CD4-positive, alpha-beta T cell (primary cell): ENCODE data around the gene AUNIP. TPM values are rescaled to one million over a fixed set of nuclear protein-coding genes. Genes with fewer than 3 reads are reported as not detected.

ENCODE experiments used
- ATAC-seq: fragments of 200-7000 bp; cut with Tn5 transposase; one replicate; pipeline ENCODE4 v1.10.0; 2022; ENCODE audit warnings: mild to moderate bottlenecking; ENCODE audit not compliant: poor library complexity
- CTCF ChIA-PET: fragments of 350-600 bp; sonication (Branson Sonifier 250); formaldehyde crosslinking; loops from one replicate; lab custom pipeline; 2021; ENCODE audit warnings: antibody characterized with exemption, inconsistent platforms; lab: Charles Lee
- POLR2A ChIA-PET: fragments of 350-600 bp; sonication (Branson Sonifier 250); formaldehyde crosslinking; loops from one replicate; lab custom pipeline; 2021; ENCODE audit warnings: antibody characterized with exemption, inconsistent platforms; lab: Charles Lee
- DNase-seq, 14 experiments: peaks; one replicate each; pipeline ENCODE4 v3.0.0-alpha.2; 2013 to 2020; ENCODE audit warnings: mixed read lengths in 2 of 14
- H3K27ac ChIP-seq, 2 donors: one replicate each; pipeline versions ENCODE4 v1.5.1 to v1.7.0; 2013; ENCODE audit warnings: low read length in 2 of 2, low read depth in 1 of 2, mild to moderate bottlenecking in 1 of 2
- H3K27me3 ChIP-seq, 2 experiments: 1 replicate in 1 of 2; 2 replicates in 1 of 2; pipeline versions ENCODE4 v1.6.1 to v1.7.0; 2013; ENCODE audit warnings: low read length in 2 of 2, control low read depth in 1 of 2, mild to moderate bottlenecking in 1 of 2, moderate library complexity in 1 of 2; ENCODE audit not compliant: insufficient read depth in 2 of 2, control insufficient read depth in 1 of 2
- H3K36me3 ChIP-seq: one replicate; pipeline ENCODE4 v1.6.1; 2013; ENCODE audit warnings: low read length, control low read depth; ENCODE audit not compliant: insufficient read depth
- H3K4me1 ChIP-seq: one replicate; pipeline ENCODE4 v1.6.1; 2013; ENCODE audit warnings: low read length, control low read depth; ENCODE audit not compliant: insufficient read depth
- H3K4me3 ChIP-seq: one replicate; pipeline ENCODE4 v1.5.1; 2013; ENCODE audit warnings: mild to moderate bottlenecking, low read length, moderate library complexity
- H3K9me3 ChIP-seq, 2 experiments: 1 replicate in 1 of 2; 2 replicates in 1 of 2; pipeline versions ENCODE4 v1.6.1 to v1.7.0; 2013; ENCODE audit warnings: low read length in 2 of 2, mild to moderate bottlenecking in 2 of 2, control low read depth in 1 of 2, moderate library complexity in 1 of 2; ENCODE audit not compliant: control insufficient read depth in 1 of 2, insufficient read depth in 1 of 2
- H3K27ac Mint-ChIP-seq: one replicate; pipeline ENCODE4 v1.8.0; 2020; ENCODE audit warnings: mixed read lengths
- H3K27me3 Mint-ChIP-seq: one replicate; pipeline ENCODE4 v1.8.0; 2021; ENCODE audit warnings: mixed read lengths
- H3K36me3 Mint-ChIP-seq: one replicate; pipeline ENCODE4 v1.8.0; 2021; ENCODE audit warnings: low read depth, mixed read lengths
- H3K4me1 Mint-ChIP-seq: one replicate; pipeline ENCODE4 v1.8.0; 2021; ENCODE audit warnings: low read depth, mixed read lengths
- H3K4me3 Mint-ChIP-seq: one replicate; pipeline ENCODE4 v1.8.0; 2020; ENCODE audit warnings: mild to moderate bottlenecking, mixed read lengths
- H3K9me3 Mint-ChIP-seq: one replicate; pipeline ENCODE4 v1.8.0; 2020; ENCODE audit warnings: mixed read lengths
- intact Hi-C, 2 experiments: fragments of 100-400 bp; cut with DNase I in 1 of 2; cut with micrococcal nuclease in 1 of 2; formaldehyde crosslinking; loops; one replicate each; pipeline versions ENCODE4 v1.15.1 to v1.9.0; 2023 to 2025; cut with DNase I, micrococcal nuclease
- total RNA-seq, 174 experiments: library from RNA in 2 of 174; stranded (reverse) in 2 of 174; gene quantifications; one replicate each; pipeline ENCODE4 v1.2.3 and lab custom pipeline; 2021 to 2026
- TF ChIP-seq, protein P1 (sequence below): fragments of 200-600 bp; IDR thresholded peaks from one replicate; pipeline ENCODE4 v1.8.0; 2022; ENCODE audit warnings: antibody characterized with exemption, mild to moderate bottlenecking

Gene AUNIP
- total RNA-seq, 2 experiments from 2014 or later = not detected

DNA sequence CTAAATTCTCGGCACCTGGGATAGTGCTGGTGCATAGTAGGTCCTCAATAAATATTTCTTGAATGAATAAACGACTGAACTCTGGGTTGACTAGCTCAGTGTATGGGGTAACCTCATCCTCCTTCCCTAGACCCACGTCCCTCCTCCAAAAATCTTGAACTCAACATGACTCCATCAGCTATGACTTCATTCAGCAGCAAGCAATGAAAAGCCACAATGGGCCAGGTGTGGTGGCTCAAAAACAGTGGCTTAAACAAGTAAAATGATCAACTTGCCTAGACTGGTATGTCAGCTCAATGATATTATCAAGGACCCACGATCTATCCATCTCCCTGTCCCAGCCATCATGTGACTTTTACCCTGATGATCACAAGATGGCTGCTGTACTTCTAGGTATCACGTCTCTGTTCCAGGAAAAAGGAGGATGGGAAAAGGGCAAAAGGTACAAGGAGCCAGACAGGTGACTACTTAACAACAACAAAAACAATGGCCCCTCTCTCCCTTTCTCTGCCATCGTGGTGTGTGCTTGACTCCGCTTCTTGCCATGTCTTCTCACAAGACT lies 29.2 kb upstream of the AUNIP start:
- no peak for ATAC-seq
- Histone ChIP-seq H3K4me3 (no peak overlapping the region), H3K9me3 (no peaks in the 10 kb centered on the region), H3K4me1 (no peaks in the 10 kb centered on the region), H3K27ac (no peak overlapping the region), H3K36me3 (no peaks in the 10 kb centered on the region), H3K27me3 (no peaks in the 10 kb centered on the region)
- H3K9me3 Mint-ChIP-seq = no peaks in the 10 kb centered on the region
- H3K27ac Mint-ChIP-seq = no peak overlapping the region
- no peaks in the 10 kb centered on the region for H3K27me3 Mint-ChIP-seq
- H3K36me3 Mint-ChIP-seq = no peaks in the 10 kb centered on the region
- POLR2A ChIA-PET = no interaction called here
- CTCF ChIA-PET = no interaction called here
- DNase-seq = no peak
- TF ChIP-seq, protein P1, sequence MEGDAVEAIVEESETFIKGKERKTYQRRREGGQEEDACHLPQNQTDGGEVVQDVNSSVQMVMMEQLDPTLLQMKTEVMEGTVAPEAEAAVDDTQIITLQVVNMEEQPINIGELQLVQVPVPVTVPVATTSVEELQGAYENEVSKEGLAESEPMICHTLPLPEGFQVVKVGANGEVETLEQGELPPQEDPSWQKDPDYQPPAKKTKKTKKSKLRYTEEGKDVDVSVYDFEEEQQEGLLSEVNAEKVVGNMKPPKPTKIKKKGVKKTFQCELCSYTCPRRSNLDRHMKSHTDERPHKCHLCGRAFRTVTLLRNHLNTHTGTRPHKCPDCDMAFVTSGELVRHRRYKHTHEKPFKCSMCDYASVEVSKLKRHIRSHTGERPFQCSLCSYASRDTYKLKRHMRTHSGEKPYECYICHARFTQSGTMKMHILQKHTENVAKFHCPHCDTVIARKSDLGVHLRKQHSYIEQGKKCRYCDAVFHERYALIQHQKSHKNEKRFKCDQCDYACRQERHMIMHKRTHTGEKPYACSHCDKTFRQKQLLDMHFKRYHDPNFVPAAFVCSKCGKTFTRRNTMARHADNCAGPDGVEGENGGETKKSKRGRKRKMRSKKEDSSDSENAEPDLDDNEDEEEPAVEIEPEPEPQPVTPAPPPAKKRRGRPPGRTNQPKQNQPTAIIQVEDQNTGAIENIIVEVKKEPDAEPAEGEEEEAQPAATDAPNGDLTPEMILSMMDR = no peak
- no peaks in the 10 kb centered on the region for H3K4me1 Mint-ChIP-seq
- intact Hi-C loops = no loop called here
- H3K4me3 Mint-ChIP-seq = no peak overlapping the region

GRCh38 chr1:25885602-25886001 lies 26.3 kb upstream of the AUNIP start:
- Mint-ChIP-seq H3K27ac (no peak overlapping the region), H3K4me1 (no peaks in the 10 kb centered on the region), H3K4me3 (no peak overlapping the region), H3K9me3 (no peaks in the 10 kb centered on the region), H3K27me3 (no peaks in the 10 kb centered on the region), H3K36me3 (no peaks in the 10 kb centered on the region)
- ChIA-PET POLR2A (no interaction called here), CTCF (interaction anchor here (2.1 kb wide), 1 partner anchor 10 kb away, joined by 5 read pairs; no protein-coding TSS in a partner anchor)
- ATAC-seq (no peak), DNase-seq (no peak)
- no peaks in the 10 kb centered on the region for H3K9me3 ChIP-seq
- no peaks in the 10 kb centered on the region for H3K4me1 ChIP-seq
- no peaks in the 10 kb centered on the region for H3K36me3 ChIP-seq
- no peaks in the 10 kb centered on the region for H3K27me3 ChIP-seq
- no peak overlapping the region for H3K4me3 ChIP-seq
- H3K27ac ChIP-seq = no peak overlapping the region
- intact Hi-C loops = no loop called here
- TF ChIP-seq, protein P1 = no peak

GRCh38 chr1:25881266-25881665 lies 22.0 kb upstream of the AUNIP start:
- ATAC-seq = no peak

More at GRCh38 chr1:25881266-25881665, 22.0 kb upstream of the AUNIP start:
- Histone ChIP-seq H3K36me3 (no peaks in the 10 kb centered on the region), H3K4me3 (no peak overlapping the region), H3K27ac (no peak overlapping the region), H3K4me1 (no peaks in the 10 kb centered on the region), H3K9me3 (no peaks in the 10 kb centered on the region), H3K27me3 (no peaks in the 10 kb centered on the region)
- no peaks in the 10 kb centered on the region for H3K36me3 Mint-ChIP-seq
- no peaks in the 10 kb centered on the region for H3K9me3 Mint-ChIP-seq
- POLR2A ChIA-PET = no interaction called here
- peaks cover under 1% of the 10 kb centered on the region for H3K4me1 Mint-ChIP-seq
- CTCF ChIA-PET = no interaction called here
- intact Hi-C loops = no loop called here
- DNase-seq = no peak
- no peaks in the 10 kb centered on the region for H3K27me3 Mint-ChIP-seq
- H3K27ac Mint-ChIP-seq = no peak overlapping the region
- TF ChIP-seq, protein P1 = no peak
- no peak overlapping the region for H3K4me3 Mint-ChIP-seq
